Cardiac fibroblast (primary cell): Measurements from ENCODE around the gene GFAP.

Experiments used
- DNase-seq, 2 donors: peaks; one replicate each; pipeline versions ENCODE4 v3.0.0 to v3.0.0-alpha.2; 2010; ENCODE audit warnings: low read depth in 2 of 2
- H3K4me3 ChIP-seq, 2 donors: replicated peaks in 1 of 2; 1 replicate in 1 of 2; 2 replicates in 1 of 2; pipeline ENCODE4 v1.5.1; 2011; ENCODE audit warnings: low read depth in 2 of 2, low read length in 2 of 2, mild to moderate bottlenecking in 2 of 2, moderate library complexity in 1 of 2
- TF ChIP-seq, protein P1 (sequence below): IDR thresholded peaks from one replicate; pipeline ENCODE4 v1.5.1; 2011; ENCODE audit warnings: low read depth, mild to moderate bottlenecking, low read length, inconsistent platforms

The GFAP gene

DNA sequence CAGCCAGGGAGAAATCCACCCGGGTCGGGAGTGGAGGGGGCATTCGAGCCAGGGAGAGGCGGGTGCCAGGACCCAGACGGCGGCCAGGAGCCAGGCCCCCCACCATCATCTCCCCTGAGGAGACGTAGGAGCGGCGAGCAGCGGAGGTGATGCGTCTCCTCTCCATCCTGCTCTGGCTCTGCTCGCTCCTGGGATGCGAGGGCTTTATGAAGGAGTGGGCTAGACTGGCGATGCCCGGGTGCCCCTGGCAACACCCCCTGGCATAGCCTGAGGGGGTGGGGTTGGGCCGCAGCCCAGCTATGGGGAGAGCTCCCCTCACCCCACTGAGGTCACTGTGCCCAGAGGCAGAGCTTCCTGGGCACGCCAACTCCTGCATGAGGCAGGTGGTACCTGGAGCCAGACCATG is at the start of gene GFAP:
Gene GFAP (minus strand): TSS at position 180 of the 406 bp plus-strand sequence. CDS start 14 bp downstream, at position 166.
- TF ChIP-seq, protein P1, sequence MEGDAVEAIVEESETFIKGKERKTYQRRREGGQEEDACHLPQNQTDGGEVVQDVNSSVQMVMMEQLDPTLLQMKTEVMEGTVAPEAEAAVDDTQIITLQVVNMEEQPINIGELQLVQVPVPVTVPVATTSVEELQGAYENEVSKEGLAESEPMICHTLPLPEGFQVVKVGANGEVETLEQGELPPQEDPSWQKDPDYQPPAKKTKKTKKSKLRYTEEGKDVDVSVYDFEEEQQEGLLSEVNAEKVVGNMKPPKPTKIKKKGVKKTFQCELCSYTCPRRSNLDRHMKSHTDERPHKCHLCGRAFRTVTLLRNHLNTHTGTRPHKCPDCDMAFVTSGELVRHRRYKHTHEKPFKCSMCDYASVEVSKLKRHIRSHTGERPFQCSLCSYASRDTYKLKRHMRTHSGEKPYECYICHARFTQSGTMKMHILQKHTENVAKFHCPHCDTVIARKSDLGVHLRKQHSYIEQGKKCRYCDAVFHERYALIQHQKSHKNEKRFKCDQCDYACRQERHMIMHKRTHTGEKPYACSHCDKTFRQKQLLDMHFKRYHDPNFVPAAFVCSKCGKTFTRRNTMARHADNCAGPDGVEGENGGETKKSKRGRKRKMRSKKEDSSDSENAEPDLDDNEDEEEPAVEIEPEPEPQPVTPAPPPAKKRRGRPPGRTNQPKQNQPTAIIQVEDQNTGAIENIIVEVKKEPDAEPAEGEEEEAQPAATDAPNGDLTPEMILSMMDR: no peak
- no peak within 1 kb of the TSS for H3K4me3 ChIP-seq
- DNase-seq: no peak

DNA sequence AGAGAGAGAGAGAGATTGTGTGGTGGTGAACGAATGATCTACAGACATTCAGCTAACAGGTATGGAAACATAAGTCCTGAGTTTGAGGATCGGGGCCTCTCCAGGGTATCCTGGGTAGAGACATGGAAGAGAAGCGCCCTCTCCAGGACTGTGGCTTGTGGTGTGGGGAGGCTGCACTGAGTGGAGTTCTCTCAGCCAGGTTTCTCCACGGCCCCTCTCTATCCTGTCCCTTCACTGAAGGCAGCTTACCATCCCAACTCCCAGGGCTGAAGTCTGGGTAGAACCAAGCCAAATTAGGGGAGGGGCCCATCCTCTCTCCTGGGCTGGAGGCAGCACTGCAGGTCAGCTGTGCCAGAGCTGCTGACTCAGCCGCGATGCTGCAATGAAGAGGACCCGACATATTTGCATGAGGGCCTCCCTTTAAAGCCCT is 46.6 kb upstream of the GFAP start:
- TF ChIP-seq, protein P1: no peak
- DNase-seq: peak in 1 of 2 donors; percentile 41
- no peak overlapping the region for H3K4me3 ChIP-seq

DNA sequence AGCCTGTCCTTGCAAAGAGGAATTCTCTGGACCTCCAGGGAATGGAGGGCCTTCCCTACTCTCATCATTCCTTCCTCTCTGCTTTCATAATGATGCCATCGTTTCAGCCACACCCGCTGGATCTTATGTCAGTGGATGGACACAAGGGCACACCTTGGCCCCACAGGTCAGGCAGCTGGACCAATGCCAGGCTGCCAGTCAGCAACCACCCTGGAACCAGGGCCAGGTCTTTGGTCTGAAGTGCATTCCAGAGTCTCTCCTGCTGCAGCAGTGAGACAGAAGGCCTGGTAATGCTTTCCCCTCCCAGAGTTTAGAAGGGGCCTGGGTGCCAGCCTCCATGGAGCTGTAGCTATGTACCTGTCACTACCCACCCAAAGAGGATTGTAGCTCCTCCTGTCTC is 45.4 kb upstream of the GFAP start:
- TF ChIP-seq, protein P1: no peak
- no peak for DNase-seq

DNA sequence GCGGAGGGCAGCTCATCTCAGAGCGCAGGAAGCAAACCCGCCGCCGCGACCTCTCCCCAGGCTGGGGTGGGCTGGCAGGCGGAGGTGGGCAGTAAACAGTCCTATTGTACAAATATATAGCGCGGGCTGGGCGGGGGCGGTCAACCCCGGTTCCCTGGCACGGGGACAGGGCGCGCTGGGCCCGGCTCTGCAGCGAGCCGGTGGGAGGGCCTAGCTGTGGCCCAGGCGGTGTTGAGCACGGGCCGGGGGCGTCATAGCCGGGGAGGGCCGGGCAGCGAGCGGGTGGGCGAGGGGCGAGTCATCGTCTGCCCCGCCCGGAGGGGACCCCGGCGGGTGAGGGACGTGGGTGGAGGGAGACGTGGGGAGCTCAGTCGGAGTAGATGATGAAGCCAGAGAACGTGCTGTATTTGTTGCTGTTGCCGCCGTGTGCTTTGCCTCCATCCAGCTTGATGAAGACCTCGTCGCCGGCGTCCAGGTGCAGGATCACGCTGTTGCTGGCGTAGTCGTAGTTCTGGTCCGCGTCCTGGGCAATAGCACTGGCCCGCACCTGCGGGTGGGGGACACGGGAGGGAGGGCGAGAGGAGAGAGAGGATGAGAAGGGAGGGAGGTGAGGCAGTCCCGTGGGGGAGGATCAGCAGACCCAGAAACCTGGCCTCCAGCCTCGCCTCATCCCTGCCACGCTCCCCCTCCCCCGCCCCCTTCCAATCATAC is 44.7 kb upstream of the GFAP start:
- TF ChIP-seq, protein P1: no peak
- no peak for DNase-seq
- peak overlapping the region in 1 of 2 donors; percentile 11 for H3K4me3 ChIP-seq

More for the DNA sequence above, 45.4 kb upstream of the GFAP start:
- H3K4me3 ChIP-seq: no peak overlapping the region

DNA sequence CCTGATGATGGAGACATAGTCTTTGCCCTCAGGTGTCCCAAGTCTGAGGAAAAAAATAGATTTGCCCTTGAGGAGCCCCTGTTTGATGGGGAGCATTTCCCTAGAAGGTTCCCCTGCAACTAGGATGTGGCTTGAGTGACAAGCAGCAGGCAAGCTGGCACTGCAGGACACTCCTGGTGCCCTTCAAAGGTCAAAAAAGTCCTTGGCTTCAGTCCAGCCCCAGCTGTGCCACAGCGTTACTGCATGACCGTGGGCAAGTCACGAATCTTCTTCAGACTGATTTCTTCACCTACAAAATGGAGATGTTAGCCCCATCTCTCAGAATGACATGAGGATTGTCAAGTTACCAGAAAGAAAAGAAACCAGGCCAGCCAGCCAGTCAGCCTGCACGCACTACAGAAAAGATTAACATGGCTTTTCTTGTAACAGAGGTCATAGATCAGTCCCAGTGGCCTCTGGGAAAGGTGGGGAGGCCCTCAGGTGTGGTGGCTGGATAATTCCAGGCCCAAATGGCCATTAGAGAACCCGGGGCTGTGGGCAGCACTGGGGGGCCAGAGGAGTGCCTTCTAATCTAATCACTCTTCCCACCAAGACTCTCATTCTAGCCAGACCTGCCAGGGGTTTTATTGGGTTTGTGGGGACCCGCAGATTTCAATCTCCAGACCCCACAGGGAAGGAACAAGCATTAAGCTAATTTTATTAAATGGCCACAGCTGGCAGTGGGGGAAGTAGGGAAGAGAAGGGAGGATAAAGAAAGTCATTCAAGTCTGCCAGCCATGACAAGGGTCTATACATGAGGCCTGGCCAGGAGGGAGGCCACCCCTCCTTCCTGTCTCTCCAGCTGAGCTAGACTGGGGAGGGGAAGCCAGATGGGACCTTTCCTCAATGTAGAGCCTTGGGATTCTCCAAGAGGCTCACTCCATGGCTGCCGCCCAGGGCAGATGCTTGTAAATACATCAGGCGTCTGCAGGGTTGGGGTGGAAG is 42.0 kb upstream of the GFAP start:
- TF ChIP-seq, protein P1: no peak
- H3K4me3 ChIP-seq: no peak overlapping the region
- DNase-seq: no peak

DNA sequence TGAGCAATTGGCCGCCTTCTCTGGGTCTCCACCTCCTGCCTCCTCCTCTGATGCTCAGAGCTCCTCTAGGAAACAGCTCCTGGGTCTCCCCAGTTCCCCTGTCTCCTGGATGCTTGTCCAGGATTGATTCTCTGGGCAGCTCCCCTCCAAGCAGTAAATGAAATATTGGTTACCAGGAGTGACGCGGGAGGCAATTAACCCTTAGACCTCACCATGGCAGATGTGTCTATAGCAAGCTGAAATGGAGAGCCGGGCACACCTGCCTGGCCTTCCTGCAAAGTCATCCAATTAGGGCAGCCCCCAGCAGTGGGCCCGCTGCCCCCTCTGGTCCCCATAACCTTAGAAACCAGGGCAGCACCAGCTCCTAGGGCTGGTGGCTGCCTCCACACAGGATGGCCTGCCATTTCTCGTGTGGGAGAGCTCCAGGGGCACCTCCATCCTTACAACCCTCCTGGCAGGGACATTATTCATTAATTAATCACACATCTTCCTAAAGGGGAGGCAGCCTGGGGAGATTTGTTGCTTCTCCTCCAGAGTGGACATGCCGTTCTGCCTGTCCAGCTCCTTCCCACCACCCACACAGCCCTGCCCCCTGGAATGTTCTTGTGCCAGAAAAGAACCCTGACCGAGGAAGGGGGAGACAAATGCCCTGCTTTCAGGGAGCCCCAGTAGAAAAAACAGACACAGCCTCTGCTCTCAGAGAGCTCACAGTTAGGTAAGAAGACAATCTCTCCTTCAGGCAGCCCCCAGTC is 40.5 kb upstream of the GFAP start:
- DNase-seq: no peak
- TF ChIP-seq, protein P1: no peak
- no peak overlapping the region for H3K4me3 ChIP-seq
